ENCODE data around the gene ANKMY1. TPM values are rescaled to one million over a fixed set of nuclear protein-coding genes. Genes with fewer than 3 reads are reported as not detected.
A peak's percentile ranks its signal among the peaks of the same experiment; 100 is the strongest.

The ANKMY1 gene
- total and polyA plus RNA-seq, 2 of the 13 experiments (the other 11 are each of a cell fraction or from before 2014, with no cell fraction given) = 11.7 to 18.8 TPM

DNA sequence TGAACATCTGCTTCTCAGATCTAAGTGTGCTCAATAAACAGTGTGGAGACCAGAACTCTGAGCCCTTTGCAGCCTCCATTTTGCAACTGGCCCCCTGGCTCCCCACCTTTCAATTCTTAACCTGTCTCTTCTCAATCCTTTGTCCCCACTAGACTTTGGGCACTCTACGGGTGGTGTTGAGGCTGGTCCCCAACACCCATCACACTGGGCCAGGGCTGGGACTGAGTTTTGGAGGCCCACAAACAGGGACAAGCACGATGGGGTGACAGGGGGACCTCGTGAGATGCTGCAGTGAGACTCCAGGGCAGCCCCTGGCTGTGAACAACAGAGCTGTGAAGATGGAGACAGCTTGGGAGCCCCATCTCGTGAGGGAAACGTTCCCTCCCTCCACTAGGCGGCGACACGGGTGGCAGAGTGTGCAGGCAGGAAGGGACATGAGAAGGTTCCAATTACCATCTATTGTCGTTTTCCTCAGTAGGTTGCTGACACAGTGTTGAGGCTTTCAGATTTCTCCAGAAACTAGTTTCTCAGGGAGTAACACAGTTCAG is 1.2 kb downstream of the ANKMY1 start (continued):
- TF ChIP-seq, protein P1, sequence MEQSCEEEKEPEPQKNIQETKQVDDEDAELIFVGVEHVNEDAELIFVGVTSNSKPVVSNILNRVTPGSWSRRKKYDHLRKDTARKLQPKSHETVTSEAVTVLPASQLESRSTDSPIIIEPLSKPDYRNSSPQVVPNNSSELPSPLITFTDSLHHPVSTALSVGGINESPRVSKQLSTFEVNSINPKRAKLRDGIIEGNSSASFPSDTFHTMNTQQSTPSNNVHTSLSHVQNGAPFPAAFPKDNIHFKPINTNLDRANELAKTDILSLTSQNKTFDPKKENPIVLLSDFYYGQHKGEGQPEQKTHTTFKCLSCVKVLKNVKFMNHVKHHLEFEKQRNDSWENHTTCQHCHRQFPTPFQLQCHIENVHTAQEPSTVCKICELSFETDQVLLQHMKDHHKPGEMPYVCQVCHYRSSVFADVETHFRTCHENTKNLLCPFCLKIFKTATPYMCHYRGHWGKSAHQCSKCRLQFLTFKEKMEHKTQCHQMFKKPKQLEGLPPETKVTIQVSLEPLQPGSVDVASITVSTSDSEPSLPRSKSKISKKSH (CRISPR knock-in tag; IDR thresholded peaks at IDR 0.05; ENCODE audit: borderline replicate concordance) = peak; percentile 60; the same call in 1 of the 2 replicates
- TF ChIP-seq RAD51 (IDR thresholded peaks at IDR 0.05; ENCODE audit: borderline replicate concordance) (no peak), CENPT (CRISPR knock-in tag; IDR thresholded peaks at IDR 0.05; ENCODE audit: low read depth) (no peak), HOMEZ (CRISPR knock-in tag; IDR thresholded peaks at IDR 0.05; ENCODE audit: low read depth) (0 out of 2 replicates have a peak, but pooled peaks have one; percentile 31), HNF4A (CRISPR knock-in tag; IDR thresholded peaks at IDR 0.05) (no peak), MXD4 (CRISPR knock-in tag; IDR thresholded peaks at IDR 0.05) (no peak), HDAC2 (CRISPR knock-in tag; IDR thresholded peaks at IDR 0.05) (no peak), ATF5 (CRISPR knock-in tag; IDR thresholded peaks at IDR 0.05; ENCODE audit: low read depth) (no peak), MTF1 (CRISPR knock-in tag; IDR thresholded peaks at IDR 0.05) (no peak), HINFP (CRISPR knock-in tag; IDR thresholded peaks at IDR 0.05; ENCODE audit: low read depth) (no peak), NPAS2 (CRISPR knock-in tag; IDR thresholded peaks at IDR 0.05; ENCODE audit: borderline replicate concordance) (no peak), ZNF670 (CRISPR knock-in tag; IDR thresholded peaks at IDR 0.05; ENCODE audit: borderline replicate concordance) (no peak), JUNB (CRISPR knock-in tag; IDR thresholded peaks at IDR 0.05; ENCODE audit: borderline replicate concordance) (no peak), ZNF329 (CRISPR knock-in tag; IDR thresholded peaks at IDR 0.05; ENCODE audit: low read depth) (0 out of 2 replicates have a peak, but pooled peaks have one; percentile 27), ZNF687 (CRISPR knock-in tag; IDR thresholded peaks at IDR 0.05) (peak; percentile 32; the same call in 1 of the 2 replicates)
- TF ChIP-seq, protein P2, sequence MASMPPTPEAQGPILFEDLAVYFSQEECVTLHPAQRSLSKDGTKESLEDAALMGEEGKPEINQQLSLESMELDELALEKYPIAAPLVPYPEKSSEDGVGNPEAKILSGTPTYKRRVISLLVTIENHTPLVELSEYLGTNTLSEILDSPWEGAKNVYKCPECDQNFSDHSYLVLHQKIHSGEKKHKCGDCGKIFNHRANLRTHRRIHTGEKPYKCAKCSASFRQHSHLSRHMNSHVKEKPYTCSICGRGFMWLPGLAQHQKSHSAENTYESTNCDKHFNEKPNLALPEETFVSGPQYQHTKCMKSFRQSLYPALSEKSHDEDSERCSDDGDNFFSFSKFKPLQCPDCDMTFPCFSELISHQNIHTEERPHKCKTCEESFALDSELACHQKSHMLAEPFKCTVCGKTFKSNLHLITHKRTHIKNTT (CRISPR knock-in tag; IDR thresholded peaks at IDR 0.05) = no peak
- TF ChIP-seq, protein P3, sequence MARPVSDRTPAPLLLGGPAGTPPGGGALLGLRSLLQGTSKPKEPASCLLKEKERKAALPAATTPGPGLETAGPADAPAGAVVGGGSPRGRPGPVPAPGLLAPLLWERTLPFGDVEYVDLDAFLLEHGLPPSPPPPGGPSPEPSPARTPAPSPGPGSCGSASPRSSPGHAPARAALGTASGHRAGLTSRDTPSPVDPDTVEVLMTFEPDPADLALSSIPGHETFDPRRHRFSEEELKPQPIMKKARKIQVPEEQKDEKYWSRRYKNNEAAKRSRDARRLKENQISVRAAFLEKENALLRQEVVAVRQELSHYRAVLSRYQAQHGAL (CRISPR knock-in tag; IDR thresholded peaks at IDR 0.05; ENCODE audit: not compliant biosample characterization) = no peak

All from HepG2 (cell line).